HCT116 (cell line): ENCODE measurements around the gene PRM2.

ENCODE experiments used
- JUND ChIP-seq: IDR thresholded peaks from 2 replicates; pipeline ENCODE4 v1.6.1; 2012
- POLR2A ChIP-seq: IDR thresholded peaks from 2 replicates; pipeline ENCODE4 v1.7.0; 2011; ENCODE audit warnings: borderline replicate concordance; ENCODE audit not compliant: insufficient read depth, insufficient read length; ENCODE audit errors: extremely low read depth
- ZBTB33 ChIP-seq: IDR thresholded peaks from 2 replicates; pipeline ENCODE4 v1.6.1; 2011; ENCODE audit warnings: mild to moderate bottlenecking, low read length, moderate library complexity; ENCODE audit not compliant: insufficient replicate concordance; ENCODE audit errors: extremely low read depth
- TF ChIP-seq, protein P1 (sequence below), 3 experiments: fragments of 200-600 bp in 1 of 3; sonication (generic) in 1 of 3; IDR thresholded peaks in 2 of 3; conservative IDR thresholded peaks in 1 of 3; 2 replicates each; pipeline ENCODE4 v1.5.1; 2012 to 2017; ENCODE audit warnings: low read depth in 2 of 3, low read length in 2 of 3, antibody characterized with exemption in 1 of 3, borderline replicate concordance in 1 of 3, control low read depth in 1 of 3, mild to moderate bottlenecking in 1 of 3, mixed read lengths in 1 of 3, mixed run types in 1 of 3, moderate library complexity in 1 of 3; ENCODE audit not compliant: insufficient read depth in 1 of 3

DNA sequence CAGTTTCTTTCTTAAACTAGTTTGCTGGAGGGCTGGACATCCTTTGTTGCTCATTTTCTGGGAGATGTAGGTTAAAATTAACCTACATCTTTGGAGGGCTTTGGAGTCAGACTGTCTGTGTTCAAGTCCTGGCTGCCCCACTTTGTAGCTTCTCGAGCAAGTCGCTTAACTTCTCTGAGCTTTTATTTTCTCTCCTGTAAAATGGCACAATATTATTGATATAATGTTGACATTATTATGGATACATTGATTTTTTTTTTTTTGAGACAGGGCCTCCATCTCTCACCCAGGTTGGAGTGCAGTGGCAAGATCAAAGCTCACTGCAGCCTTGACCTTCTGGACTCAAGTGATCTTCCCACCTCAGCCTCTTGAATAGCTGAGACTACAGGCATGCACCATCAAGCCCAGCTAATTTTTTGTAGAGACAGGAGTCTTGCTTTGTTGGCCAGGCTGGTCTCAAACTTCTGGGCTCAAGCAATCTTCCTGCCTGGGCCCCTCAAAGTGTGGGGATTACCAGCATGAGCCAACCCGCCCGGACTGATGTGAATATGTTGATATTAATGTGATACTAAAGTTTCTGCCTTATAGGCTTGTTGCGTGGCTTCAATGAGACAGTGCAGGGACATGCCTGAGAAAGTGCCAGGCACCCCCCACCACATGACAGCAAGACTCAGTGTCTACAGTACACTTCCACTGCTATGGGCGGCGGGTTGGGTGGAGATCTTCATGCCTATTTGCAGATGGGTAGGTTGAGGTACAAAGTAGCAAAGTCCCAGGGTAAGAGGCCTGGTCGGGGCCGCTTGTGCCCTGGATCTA lies 37.4 kb upstream of the PRM2 start:
- no peak for TF ChIP-seq POLR2A
- no peak for TF ChIP-seq ZBTB33
- TF ChIP-seq JUND: no peak
- TF ChIP-seq, protein P1, sequence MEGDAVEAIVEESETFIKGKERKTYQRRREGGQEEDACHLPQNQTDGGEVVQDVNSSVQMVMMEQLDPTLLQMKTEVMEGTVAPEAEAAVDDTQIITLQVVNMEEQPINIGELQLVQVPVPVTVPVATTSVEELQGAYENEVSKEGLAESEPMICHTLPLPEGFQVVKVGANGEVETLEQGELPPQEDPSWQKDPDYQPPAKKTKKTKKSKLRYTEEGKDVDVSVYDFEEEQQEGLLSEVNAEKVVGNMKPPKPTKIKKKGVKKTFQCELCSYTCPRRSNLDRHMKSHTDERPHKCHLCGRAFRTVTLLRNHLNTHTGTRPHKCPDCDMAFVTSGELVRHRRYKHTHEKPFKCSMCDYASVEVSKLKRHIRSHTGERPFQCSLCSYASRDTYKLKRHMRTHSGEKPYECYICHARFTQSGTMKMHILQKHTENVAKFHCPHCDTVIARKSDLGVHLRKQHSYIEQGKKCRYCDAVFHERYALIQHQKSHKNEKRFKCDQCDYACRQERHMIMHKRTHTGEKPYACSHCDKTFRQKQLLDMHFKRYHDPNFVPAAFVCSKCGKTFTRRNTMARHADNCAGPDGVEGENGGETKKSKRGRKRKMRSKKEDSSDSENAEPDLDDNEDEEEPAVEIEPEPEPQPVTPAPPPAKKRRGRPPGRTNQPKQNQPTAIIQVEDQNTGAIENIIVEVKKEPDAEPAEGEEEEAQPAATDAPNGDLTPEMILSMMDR (IDR thresholded peaks at IDR 0.05 in 2 of 3, conservative IDR thresholded peaks at IDR 0.05 in 1 of 3; ENCODE audit: borderline replicate concordance in 1 of 3, insufficient read depth in 1 of 3, low read depth in 2 of 3, low read length in 2 of 3): no peak
